GM12875 (cell line): ENCODE data around the gene PNLIPRP2.

Experiments used
- H3K4me3 ChIP-seq: one replicate; pipeline ENCODE4 v1.5.1; 2011; ENCODE audit warnings: low read depth, low read length, control low read depth
- CTCF ChIP-seq: IDR thresholded peaks from 2 replicates; pipeline ENCODE4 v1.5.1; 2011; ENCODE audit warnings: low read depth, mild to moderate bottlenecking, control low read depth, inconsistent platforms, low read length, moderate library complexity, borderline replicate concordance; ENCODE audit not compliant: insufficient read depth

The PNLIPRP2 gene

GRCh38 chr10:116670706-116671105, 50.0 kb downstream of the PNLIPRP2 start:
- TF ChIP-seq CTCF = no peak
- H3K4me3 ChIP-seq = no peak overlapping the region

GRCh38 chr10:116671274-116671926, 50.6 kb downstream of the PNLIPRP2 start:
- TF ChIP-seq CTCF = no peak
- H3K4me3 ChIP-seq = no peak overlapping the region

- TF ChIP-seq CTCF = no peak
- H3K4me3 ChIP-seq = no peak overlapping the region
These were observed 52.1 kb downstream of the PNLIPRP2 start for GRCh38 chr10:116672891-116673290.

GRCh38 chr10:116673866-116674265, 53.1 kb downstream of the PNLIPRP2 start:
- no peak overlapping the region for H3K4me3 ChIP-seq
- TF ChIP-seq CTCF = no peak

GRCh38 chr10:116674901-116675423, 54.2 kb downstream of the PNLIPRP2 start:
- H3K4me3 ChIP-seq = no peak overlapping the region
- TF ChIP-seq CTCF = no peak

GRCh38 chr10:116676118-116676517, 55.4 kb downstream of the PNLIPRP2 start:
- no peak overlapping the region for H3K4me3 ChIP-seq
- no peak for TF ChIP-seq CTCF

- H3K4me3 ChIP-seq = no peak overlapping the region
- TF ChIP-seq CTCF = no peak
These were observed 55.9 kb downstream of the PNLIPRP2 start for GRCh38 chr10:116676633-116677032.
